Astrocyte of the cerebellum (primary cell): ENCODE results near the gene SEMA4D.

Experiments
- DNase-seq: peaks from one replicate; pipeline ENCODE4 v3.0.0-alpha.2; 2011; ENCODE audit warnings: low read depth
- H3K4me3 ChIP-seq: 2 replicates; pipeline ENCODE4 v1.5.1; 2011; ENCODE audit warnings: mild to moderate bottlenecking, low read depth, low read length, moderate library complexity
- CTCF ChIP-seq: IDR thresholded peaks from 2 replicates; pipeline ENCODE4 v1.5.1; 2012; ENCODE audit warnings: low read length, low read depth, moderate library complexity, mild to moderate bottlenecking; ENCODE audit errors: missing control alignments
- in situ Hi-C: cut with HindIII; loops from 2 replicates; pipeline ENCODE4 v1.10.0; 2017; ENCODE audit warnings: low sequenced_read_pairs

SEMA4D gene

GRCh38 chr9:89465001-89465451 lies 32.9 kb downstream of the SEMA4D start:
- TF ChIP-seq CTCF, result no peak
- DNase-seq, result no peak
- in situ Hi-C loops, result no loop called here
- no peak overlapping the region for H3K4me3 ChIP-seq

- TF ChIP-seq CTCF, result no peak
- in situ Hi-C loops, result no loop called here
- no peak for DNase-seq
- H3K4me3 ChIP-seq, result no peak overlapping the region
Measured at GRCh38 chr9:89464300-89464901, 33.5 kb downstream of the SEMA4D start.

GRCh38 chr9:89462817-89463683 lies 34.9 kb downstream of the SEMA4D start:
- TF ChIP-seq CTCF, result no peak
- in situ Hi-C loops, result no loop called here
- H3K4me3 ChIP-seq, result no peak overlapping the region
- DNase-seq, result no peak

GRCh38 chr9:89462199-89462598 lies 35.7 kb downstream of the SEMA4D start:
- in situ Hi-C loops, result no loop called here
- no peak overlapping the region for H3K4me3 ChIP-seq
- TF ChIP-seq CTCF, result no peak
- no peak for DNase-seq

GRCh38 chr9:89461265-89461664 lies 36.6 kb downstream of the SEMA4D start:
- DNase-seq, result peak; percentile 47
- no peak overlapping the region for H3K4me3 ChIP-seq
- in situ Hi-C loops, result no loop called here
- TF ChIP-seq CTCF, result no peak

GRCh38 chr9:89460551-89460950 lies 37.4 kb downstream of the SEMA4D start:
- no peak for DNase-seq
- in situ Hi-C loops, result no loop called here
- H3K4me3 ChIP-seq, result no peak overlapping the region
- no peak for TF ChIP-seq CTCF
